SU-DHL-6 (cell line): ENCODE results near the gene EXOC2.

ENCODE experiments used
- H2AFZ ChIP-seq: fragments of 200-600 bp; sonication (generic); 2 replicates; pipeline ENCODE4 v1.6.1; 2014; ENCODE audit warnings: low read depth, mild to moderate bottlenecking, moderate library complexity, mixed read lengths, antibody characterized with exemption, low read length; ENCODE audit not compliant: severe bottlenecking
- H3F3A ChIP-seq: fragments of 200-600 bp; shearing (Covaris generic); 2 replicates; pipeline ENCODE4 v1.6.0; 2016; ENCODE audit warnings: antibody characterized with exemption, mild to moderate bottlenecking; ENCODE audit not compliant: insufficient read depth
- H3K27ac ChIP-seq: fragments of 200-600 bp; sonication (generic); 2 replicates; pipeline ENCODE4 v1.5.1; 2016; ENCODE audit warnings: low read depth, mild to moderate bottlenecking, low read length, moderate library complexity, mixed read lengths
- H3K27me3 ChIP-seq: fragments of 200-600 bp; sonication (generic), shearing (Covaris generic); 2 replicates; pipeline ENCODE4 v1.6.0; 2014; ENCODE audit warnings: mild to moderate bottlenecking, low read length
- H3K36me3 ChIP-seq: fragments of 200-600 bp; sonication (generic); 2 replicates; pipeline ENCODE4 v1.6.1; 2014; ENCODE audit warnings: mild to moderate bottlenecking, low read length, mixed read lengths
- H3K4me2 ChIP-seq: fragments of 300-600, 200-600 bp; shearing (Covaris generic), sonication (generic); 2 replicates; pipeline ENCODE4 v1.6.0; 2014; ENCODE audit warnings: low read length, low read depth, mild to moderate bottlenecking; ENCODE audit not compliant: poor library complexity, severe bottlenecking
- H3K4me3 ChIP-seq: fragments of 200-600 bp; sonication (generic); 2 replicates; pipeline ENCODE4 v1.5.1; 2014; ENCODE audit warnings: antibody characterized with exemption, low read length, mild to moderate bottlenecking, mixed read lengths; ENCODE audit not compliant: insufficient read depth, poor library complexity, severe bottlenecking
- H3K79me2 ChIP-seq: fragments of 200-600 bp; sonication (generic); 2 replicates; pipeline ENCODE4 v1.6.1; 2014; ENCODE audit warnings: mild to moderate bottlenecking, low read length, moderate library complexity; ENCODE audit not compliant: insufficient read depth
- H3K9ac ChIP-seq: fragments of 200-600 bp; sonication (generic); 2 replicates; pipeline ENCODE4 v1.7.0; 2014; ENCODE audit warnings: mild to moderate bottlenecking, low read length
- H3K9me2 ChIP-seq: fragments of 200-600 bp; sonication (generic); replicated peaks from 2 replicates; pipeline ENCODE4 v1.6.1; 2014; ENCODE audit warnings: low read length; ENCODE audit not compliant: insufficient read depth
- H3K9me3 ChIP-seq: fragments of 200-600 bp; sonication (generic); 2 replicates; pipeline ENCODE4 v1.6.1; 2014; ENCODE audit warnings: low read length, mixed read lengths; ENCODE audit not compliant: insufficient read depth
- H4K20me1 ChIP-seq: fragments of 200-600 bp; sonication (generic); 2 replicates; pipeline ENCODE4 v1.6.1; 2014; ENCODE audit warnings: low read depth, mild to moderate bottlenecking, antibody characterized with exemption, low read length, moderate library complexity, mixed read lengths
- EZH2phosphoT487 ChIP-seq: fragments of 200-600 bp; sonication (generic), shearing (Covaris generic); conservative IDR thresholded peaks from 2 replicates; pipeline ENCODE4 v1.6.1; 2018; ENCODE audit warnings: mild to moderate bottlenecking, antibody characterized with exemption, low read length, moderate library complexity, mixed read lengths
- TF ChIP-seq, protein P1 (sequence below): fragments of 200-600 bp; sonication (generic); IDR thresholded peaks from one replicate; pipeline ENCODE4 v1.5.1; 2017; ENCODE audit warnings: antibody characterized with exemption, mild to moderate bottlenecking, low read length, moderate library complexity; ENCODE audit not compliant: insufficient read depth, poor library complexity, severe bottlenecking

EXOC2 gene

DNA sequence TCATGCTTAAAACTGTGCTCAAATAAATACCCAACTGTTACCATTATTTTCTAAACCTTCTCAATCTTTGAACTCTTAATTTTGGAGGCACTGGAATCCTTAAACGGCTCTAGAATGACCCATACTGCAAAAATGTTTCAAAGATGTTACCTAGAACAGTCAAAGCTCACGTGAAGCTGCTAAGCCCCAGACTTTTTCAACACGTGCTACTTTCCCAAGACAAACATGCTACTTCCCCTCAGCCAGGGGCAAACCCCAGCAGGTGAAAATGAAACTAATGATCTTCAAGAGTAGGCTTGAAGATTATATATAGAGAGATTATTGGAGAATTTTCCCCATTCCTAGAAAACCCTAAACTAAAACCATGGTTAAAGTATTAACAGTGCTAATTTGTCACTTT is 64.2 kb downstream of the EXOC2 start:
- TF ChIP-seq, protein P1, sequence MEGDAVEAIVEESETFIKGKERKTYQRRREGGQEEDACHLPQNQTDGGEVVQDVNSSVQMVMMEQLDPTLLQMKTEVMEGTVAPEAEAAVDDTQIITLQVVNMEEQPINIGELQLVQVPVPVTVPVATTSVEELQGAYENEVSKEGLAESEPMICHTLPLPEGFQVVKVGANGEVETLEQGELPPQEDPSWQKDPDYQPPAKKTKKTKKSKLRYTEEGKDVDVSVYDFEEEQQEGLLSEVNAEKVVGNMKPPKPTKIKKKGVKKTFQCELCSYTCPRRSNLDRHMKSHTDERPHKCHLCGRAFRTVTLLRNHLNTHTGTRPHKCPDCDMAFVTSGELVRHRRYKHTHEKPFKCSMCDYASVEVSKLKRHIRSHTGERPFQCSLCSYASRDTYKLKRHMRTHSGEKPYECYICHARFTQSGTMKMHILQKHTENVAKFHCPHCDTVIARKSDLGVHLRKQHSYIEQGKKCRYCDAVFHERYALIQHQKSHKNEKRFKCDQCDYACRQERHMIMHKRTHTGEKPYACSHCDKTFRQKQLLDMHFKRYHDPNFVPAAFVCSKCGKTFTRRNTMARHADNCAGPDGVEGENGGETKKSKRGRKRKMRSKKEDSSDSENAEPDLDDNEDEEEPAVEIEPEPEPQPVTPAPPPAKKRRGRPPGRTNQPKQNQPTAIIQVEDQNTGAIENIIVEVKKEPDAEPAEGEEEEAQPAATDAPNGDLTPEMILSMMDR: no peak
- TF ChIP-seq EZH2phosphoT487: no peak
- H3K9me2 ChIP-seq: no peaks in the 10 kb centered on the region
- H3K9me3 ChIP-seq: no peaks in the 10 kb centered on the region
- H4K20me1 ChIP-seq: no peaks in the 10 kb centered on the region
- no peaks in the 10 kb centered on the region for H3F3A ChIP-seq
- H3K36me3 ChIP-seq: peaks cover 3% of the 10 kb centered on the region; the same call in 1 of the 2 replicates
- H3K27ac ChIP-seq: no peak overlapping the region
- H3K79me2 ChIP-seq: no peaks in the 10 kb centered on the region
- no peak overlapping the region for H2AFZ ChIP-seq
- H3K4me3 ChIP-seq: no peak overlapping the region
- H3K4me2 ChIP-seq: no peak overlapping the region
- no peak overlapping the region for H3K9ac ChIP-seq
- no peaks in the 10 kb centered on the region for H3K27me3 ChIP-seq

DNA sequence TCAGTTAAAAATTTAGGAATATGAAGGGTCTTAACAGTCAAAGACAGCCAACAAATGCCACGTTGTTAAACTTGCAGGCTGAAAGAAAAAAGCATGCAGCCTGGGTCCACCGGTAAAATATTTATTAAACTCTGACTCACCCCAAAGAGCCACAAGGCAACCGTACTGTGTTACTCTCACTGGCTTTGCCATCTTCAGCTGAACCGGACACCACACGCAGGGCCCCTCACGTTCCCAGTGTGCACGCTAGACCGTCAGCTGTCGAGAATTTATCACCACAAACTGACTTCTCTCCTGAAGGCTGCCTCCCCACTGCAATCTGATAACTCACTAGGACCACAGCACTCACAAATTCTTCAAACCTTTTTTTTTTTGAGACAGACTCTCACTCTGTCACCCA is 66.7 kb downstream of the EXOC2 start:
- Histone ChIP-seq H3K4me3 (no peak overlapping the region), H3K4me2 (no peak overlapping the region), H3K9me3 (no peaks in the 10 kb centered on the region), H3K27me3 (no peaks in the 10 kb centered on the region), H3F3A (no peaks in the 10 kb centered on the region), H3K36me3 (peaks cover 3% of the 10 kb centered on the region; the same call in 1 of the 2 replicates), H3K9me2 (no peaks in the 10 kb centered on the region), H3K9ac (no peak overlapping the region), H4K20me1 (no peaks in the 10 kb centered on the region), H3K79me2 (no peaks in the 10 kb centered on the region), H3K27ac (no peak overlapping the region), H2AFZ (no peak overlapping the region)
- TF ChIP-seq EZH2phosphoT487: no peak
- TF ChIP-seq, protein P1: no peak

DNA sequence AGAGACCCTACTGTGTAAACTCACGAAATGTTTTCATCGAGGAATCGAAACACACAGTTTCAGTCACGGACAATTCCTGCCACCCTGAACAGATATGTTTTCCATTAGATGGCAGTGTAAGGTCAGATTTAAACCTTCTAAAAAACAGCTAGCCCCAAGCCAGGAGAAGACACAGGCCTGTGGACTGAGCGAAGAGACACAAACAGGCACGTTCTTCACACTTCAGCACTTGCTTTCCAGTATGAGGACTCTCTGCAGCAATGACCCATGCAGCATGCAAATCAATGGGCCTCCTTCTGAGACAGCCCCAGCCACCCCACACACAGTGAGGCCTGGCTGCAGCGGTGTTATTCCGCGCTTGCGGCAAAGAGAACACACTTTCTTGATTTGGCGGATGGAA is 68.0 kb downstream of the EXOC2 start:
- TF ChIP-seq, protein P1: no peak
- H2AFZ ChIP-seq: no peak overlapping the region

DNA sequence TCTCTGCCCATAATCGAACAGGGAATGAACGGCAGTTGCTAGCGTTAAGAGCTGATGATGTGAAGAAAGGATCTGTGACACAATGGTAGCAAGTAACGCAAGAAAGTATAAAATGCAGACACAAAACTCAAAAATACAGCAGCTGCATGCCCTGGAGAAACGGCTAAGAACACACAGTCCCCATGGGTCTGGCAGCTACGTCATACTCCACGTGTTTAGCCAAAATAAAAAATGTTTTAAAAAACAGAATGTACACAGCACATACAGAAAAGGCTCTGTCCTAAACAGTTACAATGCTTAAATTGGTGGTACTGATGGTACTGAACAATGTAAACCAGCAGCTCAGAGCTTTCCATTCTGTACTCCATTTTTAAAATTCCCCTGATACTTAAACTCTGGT is 70.5 kb downstream of the EXOC2 start:
- H2AFZ ChIP-seq: no peak overlapping the region
- H3K9me2 ChIP-seq: no peaks in the 10 kb centered on the region
- peaks cover 3% of the 10 kb centered on the region; the same call in 1 of the 2 replicates for H4K20me1 ChIP-seq
- H3K4me2 ChIP-seq: no peak overlapping the region
- no peaks in the 10 kb centered on the region for H3K27me3 ChIP-seq
- H3K27ac ChIP-seq: no peak overlapping the region
- no peaks in the 10 kb centered on the region for H3K36me3 ChIP-seq
- no peaks in the 10 kb centered on the region for H3F3A ChIP-seq
- no peaks in the 10 kb centered on the region for H3K9me3 ChIP-seq
- no peaks in the 10 kb centered on the region for H3K79me2 ChIP-seq
- no peak overlapping the region for H3K4me3 ChIP-seq
- no peak overlapping the region for H3K9ac ChIP-seq
- no peak for TF ChIP-seq EZH2phosphoT487
- TF ChIP-seq, protein P1: no peak

More for the DNA sequence above, 68.0 kb downstream of the EXOC2 start:
- Histone ChIP-seq H4K20me1 (no peaks in the 10 kb centered on the region), H3K36me3 (peaks cover 3% of the 10 kb centered on the region; the same call in 1 of the 2 replicates), H3F3A (no peaks in the 10 kb centered on the region), H3K4me3 (no peak overlapping the region), H3K27ac (no peak overlapping the region), H3K79me2 (no peaks in the 10 kb centered on the region), H3K4me2 (no peak overlapping the region), H3K9ac (no peak overlapping the region), H3K9me2 (no peaks in the 10 kb centered on the region), H3K9me3 (no peaks in the 10 kb centered on the region), H3K27me3 (no peaks in the 10 kb centered on the region)
